Measurements from ENCODE around the gene IL6ST.
"Not testable (repeated sequence)": the region's sequence is repeated elsewhere in the genome, so short reads cannot be mapped to it uniquely, and the experiment has no call there.

Gene IL6ST

DNA sequence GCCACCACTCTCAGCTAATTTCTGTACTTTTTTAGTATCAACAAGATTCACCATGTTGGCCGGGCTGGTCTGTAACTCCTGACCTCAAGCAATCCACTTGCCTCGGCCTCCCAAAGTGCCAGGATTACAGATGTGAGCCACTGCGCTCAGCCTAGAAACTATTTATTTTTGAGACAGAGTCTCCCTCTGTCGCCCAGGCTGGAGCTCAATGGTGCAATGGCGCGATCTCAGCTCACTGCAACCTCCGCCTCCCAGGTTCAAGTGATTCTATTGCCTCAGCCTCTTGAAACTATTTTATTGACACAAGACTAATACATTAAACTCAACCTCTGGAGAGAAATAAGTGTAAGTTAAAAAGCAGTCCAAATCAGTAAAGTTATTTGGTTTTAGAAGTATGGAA lies 34.0 kb downstream of the IL6ST start:
- DNase-seq, result no peak

DNA sequence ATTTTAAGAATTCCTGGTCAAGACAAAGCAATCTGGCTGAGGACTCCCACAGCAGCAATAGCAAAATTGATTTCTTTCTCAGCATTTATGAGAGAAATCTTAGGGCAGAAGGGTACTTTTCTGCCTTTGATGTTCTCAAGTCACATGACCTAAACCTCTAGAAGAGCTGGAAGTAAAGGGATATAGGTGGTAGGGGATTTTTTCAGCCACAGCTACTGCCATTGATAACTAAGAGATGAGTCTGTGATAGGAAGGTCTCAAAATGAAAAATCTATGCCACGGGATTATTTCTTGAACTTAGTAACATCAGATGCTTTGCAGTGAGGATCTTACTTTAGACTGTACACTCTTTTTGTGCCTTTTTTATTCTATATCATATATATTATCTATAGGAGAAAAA lies 35.6 kb downstream of the IL6ST start:
- no peak for DNase-seq

DNA sequence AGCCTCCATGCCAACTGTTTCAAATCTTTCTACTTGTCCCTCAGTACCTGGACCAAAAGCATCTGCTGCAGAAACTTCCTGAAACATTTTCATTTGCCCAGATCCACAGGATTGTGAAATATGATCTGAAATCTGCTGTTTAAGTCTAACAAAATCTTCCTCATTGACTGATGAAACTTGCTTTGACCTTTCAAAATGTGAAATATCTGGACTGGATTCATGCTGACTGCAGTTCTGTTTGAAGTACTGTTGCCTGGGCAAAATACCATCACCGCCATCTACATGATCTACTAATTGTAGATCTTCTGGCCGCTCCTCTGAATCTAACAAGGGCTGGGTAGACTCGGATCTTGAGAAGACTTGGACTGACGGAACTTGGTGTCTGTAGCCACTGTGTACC lies 53.6 kb downstream of the IL6ST start:
- DNase-seq, result not testable (repeated sequence)

DNA sequence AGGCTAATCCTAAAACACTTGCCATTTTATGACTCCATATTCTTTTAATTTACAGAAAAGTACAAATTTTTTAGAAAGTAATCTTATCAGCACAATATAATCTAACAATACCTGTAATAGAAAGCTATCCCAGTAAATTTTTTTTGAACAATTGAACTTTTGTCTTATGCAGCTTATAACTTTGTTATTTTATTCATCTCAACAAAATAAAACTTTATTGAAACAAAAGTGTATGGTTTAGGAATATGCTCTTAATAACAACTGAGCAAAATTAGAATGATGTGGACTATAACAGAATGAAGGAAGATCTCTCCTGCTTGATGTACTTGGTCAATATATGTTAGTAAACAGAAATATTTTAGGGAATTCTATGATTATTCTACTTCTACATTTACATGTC lies 57.2 kb downstream of the IL6ST start:
- not testable (repeated sequence) for DNase-seq

DNA sequence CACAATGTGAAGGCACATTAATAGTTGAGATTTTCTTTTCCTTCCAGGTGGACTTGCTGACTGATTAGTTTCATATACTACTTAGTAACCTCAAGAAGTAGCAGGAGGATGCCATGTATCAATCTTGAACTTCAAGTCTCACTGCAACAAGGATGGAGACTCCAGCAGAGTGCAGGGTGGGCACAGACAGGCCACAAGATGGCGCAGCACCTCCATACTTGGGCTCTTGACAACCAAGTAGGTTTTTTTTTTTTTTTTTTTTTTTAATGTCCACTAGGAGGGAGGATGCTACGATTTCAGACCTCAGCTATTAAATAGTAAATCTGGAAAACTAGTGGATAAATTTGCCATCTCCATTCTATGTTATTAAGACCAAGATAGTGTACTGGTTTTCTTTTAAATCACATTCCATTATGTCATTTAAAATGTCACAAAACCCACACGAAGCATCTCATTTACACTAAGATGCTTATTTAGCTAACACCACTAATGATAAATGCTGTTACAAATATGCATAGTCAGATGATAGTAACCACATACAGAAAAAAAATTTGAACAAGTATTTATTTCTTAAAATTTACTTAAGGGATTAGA lies 58.6 kb downstream of the IL6ST start:
- DNase-seq, result peak; percentile 81

DNA sequence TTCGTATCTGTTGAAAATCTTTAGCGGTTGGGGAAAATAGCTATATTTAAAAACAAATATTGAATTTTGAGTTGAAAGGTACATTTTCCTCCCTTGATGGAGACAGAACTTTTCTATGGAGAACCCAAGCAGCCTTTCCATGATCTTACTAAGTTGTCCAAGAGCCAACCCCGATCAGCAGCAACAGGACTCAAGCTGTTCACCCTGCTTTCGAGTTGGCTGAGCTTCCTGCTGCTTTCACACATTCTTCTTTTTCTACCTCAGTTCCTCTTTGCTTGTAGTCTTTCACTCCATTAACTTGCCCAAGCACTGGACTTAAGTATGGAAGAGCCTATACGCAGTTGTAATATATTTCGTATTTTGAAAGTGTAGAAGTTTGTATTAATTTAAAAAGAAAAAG lies 59.4 kb downstream of the IL6ST start:
- no peak for DNase-seq

DNA sequence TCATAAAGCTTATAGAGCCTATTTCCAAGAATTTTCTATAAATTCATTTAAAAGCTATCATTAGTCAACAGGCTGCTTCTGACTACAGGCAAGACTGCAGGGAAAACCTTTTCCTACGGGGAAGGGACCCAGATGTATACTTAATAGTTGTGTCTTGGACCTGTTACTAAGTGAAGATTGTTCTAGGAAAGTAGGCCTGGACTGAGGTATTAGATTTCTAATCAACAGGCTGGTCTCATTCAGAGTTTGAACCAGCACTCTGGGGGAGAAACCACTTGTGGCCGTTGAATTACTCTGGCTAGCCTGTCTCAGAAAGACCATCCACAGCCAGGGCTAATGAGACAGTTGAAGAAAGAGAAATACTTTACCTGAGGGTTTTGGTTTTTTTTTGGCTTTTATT lies 60.0 kb downstream of the IL6ST start:
- DNase-seq, result no peak

DNA sequence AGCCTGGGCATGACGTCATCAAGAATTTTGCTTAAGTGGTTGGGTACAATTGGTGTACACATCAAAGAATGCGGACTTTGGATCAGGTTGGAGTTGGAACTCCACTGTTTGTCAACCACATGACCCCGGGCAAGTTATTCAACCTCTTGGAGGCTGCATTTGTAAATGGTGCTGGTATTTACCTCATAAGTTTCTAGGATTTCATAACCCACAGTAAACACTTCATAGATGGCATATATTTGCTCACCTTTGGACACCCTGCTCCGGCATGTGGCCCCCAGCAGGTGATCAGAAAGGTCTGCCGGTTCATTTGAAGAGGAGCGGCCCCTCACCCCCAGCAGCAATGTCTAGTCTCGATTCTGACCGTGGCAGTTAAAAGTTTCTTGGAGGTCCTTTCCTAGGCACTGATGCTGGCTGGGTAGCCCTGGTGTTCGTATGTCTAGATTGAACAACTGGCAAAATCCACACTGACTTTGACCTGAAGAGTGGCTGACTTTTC lies 60.6 kb downstream of the IL6ST start:
- DNase-seq, result no peak

DNA sequence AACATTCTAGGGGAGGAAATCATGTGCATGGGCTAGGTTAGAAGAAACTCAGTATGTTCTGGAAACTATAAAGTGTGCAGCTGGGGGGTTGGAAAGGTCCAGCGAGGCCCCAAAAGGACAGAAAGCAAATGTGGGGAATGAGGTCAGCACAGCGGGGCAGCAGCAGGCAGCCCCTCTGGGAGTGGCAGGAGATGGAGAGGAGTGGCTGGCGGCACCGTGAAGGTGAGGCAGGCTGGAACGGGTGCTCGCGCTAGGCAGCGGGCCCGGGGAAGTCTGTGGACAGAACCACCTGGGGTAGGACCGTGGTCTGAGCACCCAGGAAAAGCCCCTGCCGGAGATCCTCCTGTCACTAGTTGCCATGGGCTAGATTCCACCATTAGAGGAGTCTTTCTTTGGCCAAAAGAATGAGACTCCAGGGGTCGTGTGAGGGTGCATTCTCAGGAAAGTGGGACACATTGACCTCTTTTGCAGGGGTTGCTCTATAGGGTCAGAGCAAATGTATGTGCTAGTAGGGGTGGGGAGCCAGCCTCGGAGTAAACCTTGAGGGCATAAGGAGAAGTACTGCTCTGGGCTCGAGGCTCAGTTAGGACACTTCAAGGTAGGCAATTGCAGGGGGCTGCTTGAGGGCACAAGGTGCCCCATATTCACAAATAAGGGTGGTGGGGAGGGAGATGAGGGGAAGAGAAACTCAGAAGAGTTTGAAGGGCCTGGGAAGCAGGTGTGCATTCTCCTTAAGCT lies 61.2 kb downstream of the IL6ST start:
- no peak for DNase-seq

DNA sequence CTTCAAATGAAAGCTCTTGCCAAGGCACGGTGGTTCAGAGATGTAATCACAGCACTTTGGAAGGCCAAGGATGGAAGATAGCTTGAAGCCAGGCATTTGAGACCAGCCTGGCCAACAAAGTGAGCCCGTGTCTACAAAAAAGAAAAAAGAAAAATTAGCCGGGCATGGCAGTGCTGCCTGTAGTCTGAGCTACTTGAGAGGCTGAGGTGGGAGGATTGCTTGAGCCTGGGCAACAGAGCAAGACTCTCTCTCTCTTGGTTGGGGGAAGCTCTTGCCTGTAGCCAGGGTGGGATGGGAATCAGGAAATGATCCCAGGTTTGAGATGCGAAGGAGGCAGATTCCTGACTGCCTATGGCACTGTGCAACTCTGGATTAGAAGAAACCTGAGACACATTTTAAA lies 62.1 kb downstream of the IL6ST start:
- no peak for DNase-seq

DNA sequence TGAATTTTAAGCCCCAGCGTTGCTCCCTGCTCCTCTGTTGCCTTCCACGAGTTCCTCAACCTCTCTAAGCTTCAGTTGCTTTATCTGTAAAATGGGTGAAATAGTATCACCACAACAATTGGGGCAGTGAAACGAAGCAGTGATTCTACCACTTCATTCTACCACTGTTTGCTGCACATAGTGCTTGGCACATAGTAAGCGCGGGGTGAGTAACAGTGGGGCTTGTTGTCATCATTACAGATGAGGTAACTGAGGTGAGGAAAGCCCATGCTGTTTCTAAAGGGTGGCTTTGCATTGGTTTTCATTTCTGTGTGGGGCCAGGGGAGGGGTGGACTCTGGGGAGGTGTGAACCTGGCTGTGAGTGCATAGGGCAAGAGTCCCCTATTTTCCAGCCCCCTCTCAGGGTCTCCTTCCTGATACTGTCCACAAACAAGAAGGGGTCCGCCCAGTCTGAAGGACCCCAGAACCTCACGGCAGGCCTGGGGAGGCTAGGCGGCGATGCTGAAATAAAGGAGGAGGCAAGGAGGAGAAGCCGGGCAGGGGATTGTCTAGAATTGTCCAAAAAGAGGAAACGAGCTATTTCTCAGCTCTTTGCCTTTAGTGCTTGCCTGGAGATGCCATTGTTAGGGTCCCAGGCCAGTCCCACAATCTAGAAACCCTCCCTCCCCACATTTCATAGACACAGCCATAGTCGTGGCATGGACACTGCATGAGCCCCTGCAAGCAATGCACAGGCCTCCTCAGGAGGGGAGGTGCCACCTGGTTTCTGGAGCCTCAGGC lies 65.6 kb downstream of the IL6ST start:
- DNase-seq, result no peak

DNA sequence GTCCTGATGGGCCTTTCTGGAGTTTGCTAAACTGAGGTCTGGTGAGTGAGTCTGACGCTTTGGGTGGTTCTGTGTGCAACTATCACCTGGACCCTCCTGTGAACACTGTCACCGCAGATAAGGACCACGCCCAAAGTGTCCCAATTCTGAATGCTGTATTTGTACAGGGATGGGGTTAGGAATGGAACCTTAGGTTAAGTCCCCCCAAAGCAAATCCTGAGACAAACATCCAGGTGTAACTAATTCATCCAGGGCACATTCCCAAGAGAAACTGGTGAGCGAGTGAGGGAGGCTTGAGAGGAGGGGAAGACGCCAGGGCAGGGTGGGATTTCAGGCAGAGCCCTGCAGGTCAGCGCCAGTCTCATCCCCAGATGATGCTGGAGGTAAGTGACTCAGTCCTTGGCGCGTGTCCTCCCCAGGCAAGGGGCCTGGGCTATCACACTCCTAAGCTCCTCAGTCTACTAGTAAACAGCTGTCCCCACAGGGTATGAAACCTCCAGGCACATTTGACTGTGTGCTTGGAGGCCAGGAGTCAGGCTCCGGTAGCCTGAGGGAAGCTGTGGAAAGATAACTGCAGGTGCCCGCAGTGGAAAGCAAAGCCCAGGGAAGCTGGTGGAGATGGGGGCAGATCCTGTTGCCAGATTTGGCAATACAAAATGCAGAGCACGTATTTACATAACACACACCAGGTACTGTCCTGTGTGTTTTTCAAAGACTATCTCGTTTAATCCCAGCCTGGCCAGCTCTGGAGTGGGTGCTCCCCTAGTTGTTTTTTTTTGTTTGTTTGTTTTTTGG lies 66.7 kb downstream of the IL6ST start:
- no peak for DNase-seq

DNA sequence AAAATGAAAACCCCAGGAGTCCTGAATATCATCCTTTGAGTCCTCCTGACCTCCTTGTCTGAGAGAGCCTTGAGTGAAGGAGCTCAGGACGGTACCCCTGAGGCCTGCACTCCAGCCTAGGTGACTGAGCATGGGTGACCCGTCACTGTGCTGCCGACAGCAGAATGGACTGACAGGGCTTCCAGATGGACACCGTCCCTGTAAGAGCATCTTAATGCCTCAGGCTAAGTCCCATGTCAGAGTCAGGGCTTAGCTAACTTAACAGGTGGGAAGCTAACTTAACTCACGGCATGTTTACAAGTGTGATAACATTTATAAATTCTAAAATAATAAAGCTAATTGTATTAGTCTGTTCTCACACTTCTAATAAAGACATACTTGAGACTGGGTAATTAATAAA lies 68.3 kb downstream of the IL6ST start:
- no peak for DNase-seq

DNA sequence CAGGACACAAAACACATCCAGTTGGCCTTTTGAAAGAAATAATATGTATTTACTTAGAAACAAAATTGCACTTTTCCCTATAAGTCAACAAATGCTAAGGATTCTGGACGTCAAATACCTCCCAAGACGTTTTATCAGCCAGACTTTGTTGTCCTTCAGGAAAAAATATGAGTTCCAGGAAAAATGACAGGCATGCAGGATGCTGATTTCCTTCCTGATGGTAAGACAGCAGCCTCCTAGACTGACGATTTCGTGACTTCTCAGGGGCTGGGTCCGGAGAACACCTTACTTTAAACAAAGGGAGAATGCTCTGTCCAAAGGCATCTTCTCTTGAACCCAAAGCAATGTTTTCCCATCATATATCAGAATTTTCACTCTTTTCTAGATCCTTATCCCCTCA lies 69.1 kb downstream of the IL6ST start:
- no peak for DNase-seq

DNA sequence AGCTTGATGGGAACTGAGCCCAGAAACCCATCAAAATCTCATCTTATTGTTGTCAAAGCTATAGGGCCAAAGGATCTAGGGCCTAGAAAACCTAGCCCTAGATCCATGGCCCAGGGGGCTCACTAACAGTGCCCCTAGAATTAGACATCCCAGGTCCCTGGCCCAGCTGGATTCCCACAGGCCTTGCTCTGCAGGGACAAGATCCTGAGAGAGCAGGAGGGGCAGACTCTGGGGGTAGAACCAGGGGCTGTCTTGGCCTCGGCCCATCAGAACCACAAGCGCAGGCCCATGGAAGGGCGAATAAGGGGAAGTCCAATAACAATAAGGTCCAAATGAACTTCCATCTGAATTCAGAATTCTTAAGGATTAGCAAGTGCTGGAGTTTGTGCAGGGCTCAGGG lies 69.6 kb downstream of the IL6ST start:
- no peak for DNase-seq

DNA sequence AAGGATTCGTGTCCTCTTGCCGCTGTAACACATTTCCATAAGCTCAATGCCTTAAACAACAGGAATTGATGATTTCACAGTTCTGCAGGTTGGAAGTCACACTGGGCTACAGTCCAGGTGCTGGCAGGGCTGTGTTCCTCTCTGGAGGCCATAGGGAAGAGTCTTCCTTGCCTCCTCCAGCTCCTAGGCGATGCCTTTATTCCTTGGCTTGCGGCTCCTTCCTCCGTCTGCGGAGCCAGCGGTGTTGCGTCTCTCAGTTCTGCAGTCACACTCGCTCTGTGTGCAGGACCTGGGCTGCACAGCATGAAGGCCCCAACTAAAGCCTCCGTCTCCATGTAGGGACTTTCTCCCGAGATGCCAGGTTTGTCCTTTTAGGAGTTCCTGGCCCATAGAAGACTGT lies 70.0 kb downstream of the IL6ST start:
- no peak for DNase-seq

DNA sequence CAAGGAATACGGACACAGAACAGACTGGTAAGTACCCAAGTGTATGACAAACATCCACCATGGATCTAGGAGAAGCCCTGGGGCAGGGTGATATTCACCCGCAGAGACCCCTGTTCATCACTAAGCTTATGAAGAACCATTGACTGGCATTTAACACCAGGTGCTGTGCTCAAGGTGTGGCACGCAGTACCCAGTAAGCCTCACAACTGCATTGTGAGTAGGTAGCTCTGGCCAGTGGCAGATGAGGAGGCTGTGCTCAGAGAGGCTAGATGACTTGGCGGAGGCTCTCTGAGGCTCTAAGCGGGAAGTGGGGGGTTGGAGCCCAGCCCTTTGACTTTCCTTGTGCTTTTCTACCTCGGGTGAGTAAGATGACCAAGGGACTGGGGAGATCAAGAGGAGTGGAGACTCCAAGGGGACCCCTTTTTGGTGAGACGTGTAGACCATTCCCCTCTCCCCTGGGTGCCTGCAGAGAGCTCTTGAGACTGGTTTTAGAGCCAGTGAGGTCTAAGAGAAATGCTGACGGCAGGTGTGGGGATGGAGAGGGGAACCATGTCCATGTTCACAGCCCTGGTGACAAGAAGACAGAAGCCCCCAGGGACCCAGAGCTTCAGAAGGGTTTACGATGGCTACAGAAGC lies 70.8 kb downstream of the IL6ST start:
- DNase-seq, result no peak

DNA sequence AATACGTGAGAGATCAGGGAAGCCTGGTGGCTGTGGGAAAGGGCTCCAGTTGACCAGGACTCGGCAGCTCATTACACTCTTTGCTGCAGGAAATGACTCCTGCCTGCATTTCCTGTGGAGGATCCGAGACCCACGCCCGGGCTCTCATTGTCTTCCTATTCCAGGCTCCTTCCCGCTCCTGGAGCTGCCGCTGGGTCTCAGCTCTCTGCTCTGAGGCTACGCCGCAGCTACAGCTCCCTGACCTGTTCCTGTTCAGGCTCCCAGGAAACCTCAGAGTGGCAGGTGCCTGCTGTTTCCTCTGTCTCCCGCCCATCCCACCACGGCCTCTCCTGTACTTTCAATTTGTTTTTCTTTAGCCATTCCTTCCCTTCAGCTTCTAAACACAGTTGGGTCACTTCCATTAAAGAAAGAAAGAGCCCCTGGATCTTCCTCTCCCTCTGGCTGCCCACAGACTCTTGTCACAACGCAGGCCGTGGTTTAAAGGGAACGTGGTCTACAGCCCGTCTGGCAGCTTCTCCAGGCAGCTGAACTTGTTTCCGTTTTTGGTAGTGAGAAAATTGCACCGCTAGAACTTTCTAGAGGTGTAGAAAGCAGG lies 71.5 kb downstream of the IL6ST start:
- peak; percentile 42 for DNase-seq

DNA sequence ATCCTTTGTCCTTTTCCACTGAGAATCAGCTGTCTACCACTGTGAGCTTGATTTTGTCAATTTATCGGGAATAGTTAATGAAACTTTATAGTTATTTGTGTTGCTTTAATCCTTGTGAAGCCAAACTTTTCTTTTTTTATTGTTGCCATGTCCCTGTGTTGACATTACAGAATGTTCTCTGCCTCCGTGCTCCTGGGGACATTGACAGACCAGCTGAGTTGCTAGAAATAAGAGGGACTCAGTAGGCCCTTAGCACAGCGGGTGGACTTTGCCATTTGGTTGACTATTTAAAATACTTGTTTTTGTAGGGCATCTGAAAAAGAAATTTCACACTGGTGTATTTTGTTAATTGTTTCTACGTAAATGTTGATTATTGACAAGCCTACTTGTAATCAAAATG lies 73.1 kb downstream of the IL6ST start:
- DNase-seq, result no peak

DNA sequence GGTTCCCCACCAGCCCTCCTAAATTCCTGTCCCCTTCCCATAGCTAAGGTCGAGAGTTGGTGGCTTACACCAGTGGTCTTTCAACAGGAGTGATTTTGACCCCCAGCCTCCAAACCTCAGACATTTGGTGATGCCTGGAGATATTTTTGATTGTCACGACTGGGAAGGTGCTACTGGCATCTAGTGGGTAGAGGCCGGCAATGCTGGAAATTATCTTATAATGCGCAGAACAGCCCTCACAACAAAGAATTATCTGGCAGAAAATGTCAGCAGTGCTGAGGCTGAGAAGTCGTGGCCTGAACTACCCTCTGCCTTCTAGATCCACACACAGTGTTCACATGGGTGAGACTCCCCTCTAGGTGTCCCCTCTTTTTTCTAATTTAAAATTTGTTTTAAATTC lies 74.0 kb downstream of the IL6ST start:
- DNase-seq, result no peak

DNA sequence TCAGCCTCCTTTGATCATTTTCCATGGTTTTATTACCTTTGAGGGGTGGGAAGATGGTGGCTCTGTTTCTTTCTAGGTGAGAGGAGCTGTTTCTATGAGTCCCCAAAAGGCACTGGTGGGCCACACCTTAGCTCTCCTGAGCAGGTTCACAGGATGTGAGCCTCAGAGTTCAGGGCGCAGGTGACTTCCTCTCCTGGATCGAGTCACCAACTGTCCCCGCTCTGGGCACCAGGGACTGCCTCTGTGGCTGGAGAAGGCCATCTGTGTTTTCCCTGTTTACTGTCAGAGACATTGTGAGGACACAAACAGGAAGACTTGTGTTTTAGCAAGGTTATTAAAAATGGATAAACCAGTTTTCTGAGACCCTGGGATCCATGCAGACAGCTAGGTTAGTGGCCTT lies 75.1 kb downstream of the IL6ST start:
- no peak for DNase-seq

Data from suppressor macrophage treated with lipopolysaccharide for 4 hours (primary cell).